ENCODE data around the gene DNM3.

Gene DNM3

DNA sequence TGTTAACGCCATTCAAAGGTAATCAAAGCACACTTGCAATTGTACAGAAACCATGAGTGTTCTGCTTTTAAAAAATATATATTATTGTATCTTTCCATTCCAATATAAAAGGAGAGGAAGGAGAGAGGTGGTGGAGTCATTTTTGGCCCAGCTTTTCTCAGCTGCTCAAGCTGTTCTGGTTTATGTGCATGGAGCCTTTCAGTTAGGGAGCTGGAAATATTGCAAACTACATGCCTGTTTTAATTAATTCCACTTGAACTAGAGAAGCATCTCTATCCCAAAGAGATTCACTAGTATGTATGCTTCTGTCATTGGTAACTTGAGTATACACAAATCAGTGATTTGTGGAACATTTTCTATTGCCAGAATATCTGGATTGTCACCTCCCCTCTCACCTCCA lies 550.7 kb downstream of the DNM3 start:
- H3K36me3 ChIP-seq (ENCODE audit: low read depth), result no peaks in the 10 kb centered on the region
- peaks cover under 1% of the 10 kb centered on the region for H3K4me1 ChIP-seq (ENCODE audit: insufficient read depth, poor library complexity, severe bottlenecking)
- no peak overlapping the region for H3K27ac ChIP-seq (ENCODE audit: poor library complexity, severe bottlenecking)
- TF ChIP-seq, protein P1, sequence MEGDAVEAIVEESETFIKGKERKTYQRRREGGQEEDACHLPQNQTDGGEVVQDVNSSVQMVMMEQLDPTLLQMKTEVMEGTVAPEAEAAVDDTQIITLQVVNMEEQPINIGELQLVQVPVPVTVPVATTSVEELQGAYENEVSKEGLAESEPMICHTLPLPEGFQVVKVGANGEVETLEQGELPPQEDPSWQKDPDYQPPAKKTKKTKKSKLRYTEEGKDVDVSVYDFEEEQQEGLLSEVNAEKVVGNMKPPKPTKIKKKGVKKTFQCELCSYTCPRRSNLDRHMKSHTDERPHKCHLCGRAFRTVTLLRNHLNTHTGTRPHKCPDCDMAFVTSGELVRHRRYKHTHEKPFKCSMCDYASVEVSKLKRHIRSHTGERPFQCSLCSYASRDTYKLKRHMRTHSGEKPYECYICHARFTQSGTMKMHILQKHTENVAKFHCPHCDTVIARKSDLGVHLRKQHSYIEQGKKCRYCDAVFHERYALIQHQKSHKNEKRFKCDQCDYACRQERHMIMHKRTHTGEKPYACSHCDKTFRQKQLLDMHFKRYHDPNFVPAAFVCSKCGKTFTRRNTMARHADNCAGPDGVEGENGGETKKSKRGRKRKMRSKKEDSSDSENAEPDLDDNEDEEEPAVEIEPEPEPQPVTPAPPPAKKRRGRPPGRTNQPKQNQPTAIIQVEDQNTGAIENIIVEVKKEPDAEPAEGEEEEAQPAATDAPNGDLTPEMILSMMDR (IDR thresholded peaks at IDR 0.05; ENCODE audit: poor library complexity, severe bottlenecking), result no peak
- DNase-seq (ENCODE audit: low spot score), result no peak
- no peak for ATAC-seq (ENCODE audit: low read depth)
- no peaks in the 10 kb centered on the region for H3K27me3 ChIP-seq (ENCODE audit: insufficient read depth, poor library complexity, severe bottlenecking)
- no peak overlapping the region for H3K4me3 ChIP-seq (ENCODE audit: severe bottlenecking)
- H3K9me3 ChIP-seq (ENCODE audit: severe bottlenecking), result no peaks in the 10 kb centered on the region

DNA sequence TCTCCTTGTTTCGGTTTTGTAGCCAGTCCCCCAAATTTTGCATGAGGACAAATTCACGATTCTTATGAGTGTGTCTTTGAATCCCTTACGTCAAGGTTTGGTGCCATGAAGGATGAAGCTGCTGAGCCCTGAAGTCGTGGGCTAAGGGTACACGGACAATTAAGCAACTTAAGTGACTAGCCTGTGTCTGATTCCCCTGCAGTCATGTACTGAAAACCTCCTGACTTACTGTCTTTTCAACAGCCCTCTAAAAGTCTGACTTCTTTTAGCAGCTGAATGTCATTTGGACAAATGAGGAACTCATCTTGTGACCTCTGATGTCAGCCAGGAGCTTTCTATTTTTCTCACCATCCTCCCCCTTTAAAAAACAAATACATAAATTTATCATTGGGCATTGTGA lies 552.1 kb downstream of the DNM3 start:
- no peak for ATAC-seq (ENCODE audit: low read depth)
- Histone ChIP-seq H3K9me3 (ENCODE audit: severe bottlenecking) (no peaks in the 10 kb centered on the region), H3K27ac (ENCODE audit: poor library complexity, severe bottlenecking) (no peak overlapping the region), H3K4me1 (ENCODE audit: insufficient read depth, poor library complexity, severe bottlenecking) (peaks cover 6% of the 10 kb centered on the region), H3K27me3 (ENCODE audit: insufficient read depth, poor library complexity, severe bottlenecking) (no peaks in the 10 kb centered on the region), H3K4me3 (ENCODE audit: severe bottlenecking) (no peak overlapping the region), H3K36me3 (ENCODE audit: low read depth) (no peaks in the 10 kb centered on the region)
- TF ChIP-seq, protein P1 (IDR thresholded peaks at IDR 0.05; ENCODE audit: poor library complexity, severe bottlenecking), result no peak
- DNase-seq (ENCODE audit: low spot score), result no peak

DNA sequence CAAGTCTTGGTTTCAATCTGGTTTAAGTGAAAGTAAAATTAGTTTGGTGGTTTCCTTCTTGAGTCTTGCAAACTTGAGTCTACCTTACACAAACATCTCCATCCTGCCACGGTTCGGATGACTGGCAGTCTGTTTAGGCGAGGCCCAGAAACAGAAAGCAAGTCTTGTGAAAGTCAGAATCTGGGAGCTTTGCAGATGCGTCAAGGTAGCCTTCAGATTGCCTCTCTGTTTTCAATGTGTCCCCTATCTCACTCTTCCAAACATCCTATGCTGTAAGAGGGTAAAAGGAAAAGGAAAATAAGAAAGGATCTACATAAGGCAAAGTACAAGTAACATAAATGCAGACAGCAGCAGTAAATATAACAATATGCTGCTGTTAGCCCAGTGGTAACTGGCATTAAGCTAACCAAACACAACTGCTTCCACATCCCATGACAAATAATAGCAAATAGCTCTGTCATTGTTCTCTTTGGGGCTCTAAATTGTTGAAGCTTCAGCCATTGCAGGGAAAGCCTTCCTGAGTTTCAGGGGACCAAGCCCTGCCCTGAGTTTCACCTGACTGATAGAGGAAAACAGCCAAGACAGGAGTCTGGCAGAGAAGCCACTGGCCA lies 552.9 kb downstream of the DNM3 start:
- Histone ChIP-seq H3K27me3 (ENCODE audit: insufficient read depth, poor library complexity, severe bottlenecking) (no peaks in the 10 kb centered on the region), H3K9me3 (ENCODE audit: severe bottlenecking) (no peaks in the 10 kb centered on the region), H3K36me3 (ENCODE audit: low read depth) (no peaks in the 10 kb centered on the region), H3K27ac (ENCODE audit: poor library complexity, severe bottlenecking) (no peak overlapping the region), H3K4me1 (ENCODE audit: insufficient read depth, poor library complexity, severe bottlenecking) (peaks cover 6% of the 10 kb centered on the region), H3K4me3 (ENCODE audit: severe bottlenecking) (no peak overlapping the region)
- TF ChIP-seq, protein P1 (IDR thresholded peaks at IDR 0.05; ENCODE audit: poor library complexity, severe bottlenecking), result no peak
- ATAC-seq (ENCODE audit: low read depth), result 0 out of 3 replicates have a peak, but pooled peaks have one; percentile 31
- no peak for DNase-seq (ENCODE audit: low spot score)

DNA sequence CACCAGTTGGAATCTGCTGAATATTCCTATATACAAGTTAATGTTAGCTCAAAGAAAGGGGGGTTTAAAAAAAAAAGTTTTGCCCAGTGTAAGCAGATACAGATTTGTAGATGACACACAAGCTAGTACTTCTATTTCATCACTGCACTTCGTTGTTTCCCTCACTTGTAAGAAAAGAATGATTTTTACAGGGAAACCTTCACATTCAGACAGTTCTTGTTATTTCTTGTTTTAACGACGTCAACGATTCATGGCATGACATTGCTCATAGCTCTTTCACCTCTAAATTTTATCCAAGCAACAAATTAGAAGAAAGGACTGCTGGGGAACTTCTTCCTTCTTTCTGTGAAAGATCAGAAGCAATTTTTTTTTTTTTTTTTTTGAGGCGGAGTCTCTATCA lies 553.5 kb downstream of the DNM3 start:
- no peak for ATAC-seq (ENCODE audit: low read depth)
- TF ChIP-seq, protein P1 (IDR thresholded peaks at IDR 0.05; ENCODE audit: poor library complexity, severe bottlenecking), result no peak
- Histone ChIP-seq H3K4me3 (ENCODE audit: severe bottlenecking) (no peak overlapping the region), H3K27ac (ENCODE audit: poor library complexity, severe bottlenecking) (no peak overlapping the region), H3K36me3 (ENCODE audit: low read depth) (no peaks in the 10 kb centered on the region), H3K9me3 (ENCODE audit: severe bottlenecking) (no peaks in the 10 kb centered on the region), H3K4me1 (ENCODE audit: insufficient read depth, poor library complexity, severe bottlenecking) (peaks cover 6% of the 10 kb centered on the region), H3K27me3 (ENCODE audit: insufficient read depth, poor library complexity, severe bottlenecking) (no peaks in the 10 kb centered on the region)
- DNase-seq (ENCODE audit: low spot score), result no peak

DNA sequence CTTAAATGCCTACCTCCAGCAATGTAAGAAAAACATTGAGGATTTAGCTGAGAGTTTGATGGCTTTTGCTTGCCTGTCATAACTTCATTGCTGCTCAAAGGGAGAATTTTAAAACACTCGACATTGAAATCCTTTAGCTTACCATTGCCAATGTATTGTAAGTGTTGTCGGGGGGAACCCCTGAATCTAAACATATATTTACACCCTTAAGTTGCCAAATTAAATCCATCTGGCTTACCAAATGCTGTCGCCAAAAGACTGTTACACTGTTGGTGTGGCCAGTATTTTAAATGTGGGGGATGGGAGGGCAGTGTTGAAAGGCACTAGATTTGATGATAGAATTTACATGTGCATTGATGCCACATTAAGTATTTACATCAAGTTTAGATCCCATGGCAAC lies 554.3 kb downstream of the DNM3 start:
- Histone ChIP-seq H3K4me3 (ENCODE audit: severe bottlenecking) (no peak overlapping the region), H3K4me1 (ENCODE audit: insufficient read depth, poor library complexity, severe bottlenecking) (peaks cover 6% of the 10 kb centered on the region), H3K27me3 (ENCODE audit: insufficient read depth, poor library complexity, severe bottlenecking) (no peaks in the 10 kb centered on the region), H3K9me3 (ENCODE audit: severe bottlenecking) (no peaks in the 10 kb centered on the region), H3K27ac (ENCODE audit: poor library complexity, severe bottlenecking) (no peak overlapping the region), H3K36me3 (ENCODE audit: low read depth) (no peaks in the 10 kb centered on the region)
- no peak for DNase-seq (ENCODE audit: low spot score)
- ATAC-seq (ENCODE audit: low read depth), result no peak
- TF ChIP-seq, protein P1 (IDR thresholded peaks at IDR 0.05; ENCODE audit: poor library complexity, severe bottlenecking), result no peak
